T47D (cell line): Measurements from ENCODE around the gene SRP9.

Experiments used
- DNase-seq, 2 experiments: peaks; one replicate each; pipeline versions ENCODE4 v3.0.0 to v3.0.0-alpha.2; 2011 to 2012; ENCODE audit warnings: low read depth in 1 of 2, low spot score in 1 of 2
- JUND ChIP-seq: IDR thresholded peaks from 2 replicates; pipeline ENCODE4 v1.6.1; 2012; ENCODE audit warnings: low read depth
- in situ Hi-C: cut with HindIII; loops from 2 replicates; pipeline ENCODE4 v1.10.0; 2016; ENCODE audit warnings: low sequenced_read_pairs, low pct_unique_long_range_greater_than_20kb

SRP9 gene

GRCh38 chr1:225762002-225762441 is 15.6 kb upstream of the SRP9 start:
- in situ Hi-C loops, result no loop called here
- no peak for TF ChIP-seq JUND
- DNase-seq, result no peak

- TF ChIP-seq JUND, result no peak
- in situ Hi-C loops, result no loop called here
- no peak for DNase-seq
Measured at GRCh38 chr1:225762444-225762843, 15.2 kb upstream of the SRP9 start.

GRCh38 chr1:225763716-225764548 is 13.7 kb upstream of the SRP9 start:
- in situ Hi-C loops, result no loop called here
- no peak for TF ChIP-seq JUND
- no peak for DNase-seq

GRCh38 chr1:225765982-225766674 is 11.5 kb upstream of the SRP9 start:
- TF ChIP-seq JUND, result peak; percentile 63; the same call in 1 of the 2 replicates
- in situ Hi-C loops, result no loop called here
- peak; percentile 72 to 95 for DNase-seq

- no peak for TF ChIP-seq JUND
- no peak for DNase-seq
- in situ Hi-C loops, result no loop called here
Measured at GRCh38 chr1:225766967-225767633, 10.5 kb upstream of the SRP9 start.

- in situ Hi-C loops, result no loop called here
- peak in 1 of 2 experiments; percentile 65 for DNase-seq
Measured at GRCh38 chr1:225767634-225768540, 9.7 kb upstream of the SRP9 start.

GRCh38 chr1:225768662-225769426 is 8.8 kb upstream of the SRP9 start:
- peak in 1 of 2 experiments; percentile 82 for DNase-seq
- in situ Hi-C loops, result no loop called here
- no peak for TF ChIP-seq JUND

More at GRCh38 chr1:225767634-225768540, 9.7 kb upstream of the SRP9 start:
- TF ChIP-seq JUND, result no peak

GRCh38 chr1:225769687-225770086 is 7.9 kb upstream of the SRP9 start:
- no peak for TF ChIP-seq JUND
- no peak for DNase-seq
- in situ Hi-C loops, result no loop called here

- in situ Hi-C loops, result no loop called here
- TF ChIP-seq JUND, result no peak
- no peak for DNase-seq
Measured at GRCh38 chr1:225770561-225771248, 6.9 kb upstream of the SRP9 start.

- no peak for DNase-seq
- in situ Hi-C loops, result no loop called here
- TF ChIP-seq JUND, result no peak
Measured at GRCh38 chr1:225771661-225772322, 5.8 kb upstream of the SRP9 start.
